Ovary (tissue), 9 donors: ENCODE results near the gene CSTPP1. TPM values are rescaled to one million over a fixed set of nuclear protein-coding genes. Genes with fewer than 3 reads are reported as not detected.

Experiments
- DNase-seq, 5 donors: peaks; one replicate each; pipeline ENCODE4 v3.0.0-alpha.2; 2019 to 2020
- H3K27ac ChIP-seq, 2 donors: fragments of 200-600 bp; one replicate each; pipeline versions ENCODE4 v1.5.1 to v1.8.0; 2019 to 2022
- H3K27me3 ChIP-seq: fragments of 200-600 bp; one replicate; pipeline ENCODE4 v1.8.0; 2022
- H3K36me3 ChIP-seq: fragments of 200-600 bp; sonication (generic); one replicate; pipeline ENCODE4 v1.5.1; 2019
- H3K4me1 ChIP-seq: one replicate; pipeline ENCODE4 v1.8.1; 2013; ENCODE audit warnings: mild to moderate bottlenecking, moderate library complexity; ENCODE audit not compliant: insufficient read depth
- H3K4me3 ChIP-seq: fragments of 200-600 bp; sonication (generic); one replicate; pipeline ENCODE4 v1.5.1; 2017
- H3K9me3 ChIP-seq, 2 donors: fragments of 200-600 bp in 1 of 2; sonication (generic) in 1 of 2; one replicate each; pipeline versions ENCODE4 v1.5.1 to v1.8.1; 2013 to 2019; ENCODE audit warnings: mild to moderate bottlenecking in 1 of 2, moderate library complexity in 1 of 2
- CTCF ChIP-seq, 3 donors: fragments of 450-650 bp in 2 of 3; fragments of 200-600 bp in 1 of 3; IDR thresholded peaks; one replicate each; pipeline versions ENCODE4 v1.5.1 to v1.8.0; 2016 to 2022; ENCODE audit warnings: antibody characterized with exemption in 3 of 3, mild to moderate bottlenecking in 1 of 3
- EP300 ChIP-seq: sonication (generic); formaldehyde crosslinking; IDR thresholded peaks from one replicate; pipeline ENCODE4 v1.6.1; 2017; ENCODE audit warnings: antibody characterized with exemption
- POLR2A ChIP-seq: fragments of 450-650 bp; IDR thresholded peaks from one replicate; pipeline ENCODE4 v1.6.1; 2017; ENCODE audit warnings: antibody characterized with exemption, mild to moderate bottlenecking, moderate library complexity
- WGBS, 3 donors: extraction: QIAGEN DNeasy Blood & Tissue Kit in 1 of 3; methylation state at CpG; one replicate each; pipeline versions ENCODE4 v1.1.5 to v1.1.7; 2013 to 2017; 5-methylcytosine and 5-hydroxymethylcytosine counted together
- intact Hi-C, 4 donors: fragments of 100-400 bp; cut with DNase I; formaldehyde crosslinking; loops; one replicate each; pipeline versions ENCODE4 v1.11.0 to v1.15.1; 2022 to 2023
- polyA plus RNA-seq, 2 donors: library from polyadenylated mRNA; stranded (reverse); fragments of 200-250 nt in 1 of 2; fragments of 350-450 nt in 1 of 2; fragmentation: Illumina TruSeq in 1 of 2; extraction: RNeasy Lipid Tissue Mini Kit (QIAGEN cat#74804) in 1 of 2; gene quantifications; one replicate each; pipeline ENCODE4 v1.2.3, GENCODE V29; 2013 to 2014
- total RNA-seq, 7 donors: library from RNA; depleted of rRNA in 2 of 7; stranded (reverse); fragments of >200 nt in 2 of 7; fragmentation: NEBNext Ultra II Directional in 3 of 7; extraction: Animal tissue kit (Norgen Biotek cat#: 25700) in 3 of 7; gene quantifications; one replicate each; pipeline versions ENCODE4 v1.1.0 to v1.2.4, GENCODE V29; 2016 to 2023
- donor health status: DM: no; HTN: no; CAD: no; lungs with moderate emphysema.
- donor health status: DM: no; HTN: no; CAD: no.
- donor health status: Bipolar disorder and iron deficiency.
- donor health status: DM: yes; HTN: yes; CAD: no.
- donor health status: DM: no; HTN: no; CAD: no.
- donor health status: DM: yes; HTN: yes; CAD: no.

The CSTPP1 gene
- total and polyA plus RNA-seq, 9 donors, result 20.3 to 42.6 (median 25.6) TPM

GRCh38 chr11:46889689-46890475, 46.7 kb upstream of the CSTPP1 start:
- 63 to 68% (median 64%) methylated on average over 23 of the region's 23 CpGs for WGBS, 3 donors

GRCh38 chr11:46890665-46891064, 45.9 kb upstream of the CSTPP1 start:
- Histone ChIP-seq H3K4me3 (no peak overlapping the region), H3K9me3 (no peaks in the 10 kb centered on the region), H3K27ac (no peak overlapping the region), H3K4me1 (no peaks in the 10 kb centered on the region), H3K36me3 (no peaks in the 10 kb centered on the region), H3K27me3 (no peaks in the 10 kb centered on the region)
- 93 to 98% (median 97%) methylated on average over 2 of the region's 2 CpGs for WGBS, 3 donors
- no peak for DNase-seq
- intact Hi-C loops, result loop anchor here in 1 of 4 donors (10.0 kb wide), 1 partner anchor 464 kb away; the partner anchor contains the start of gene MYBPC3
- TF ChIP-seq EP300 (no peak), CTCF (IDR thresholded peaks at IDR 0.05) (no peak), POLR2A (no peak)

More at GRCh38 chr11:46889689-46890475, 46.7 kb upstream of the CSTPP1 start:
- H3K27ac ChIP-seq, result no peak overlapping the region
- intact Hi-C loops, result loop anchor here (2.0 to 10.0 kb wide), 5 partner anchors 263 to 465 kb away; partner anchors contain the start of gene MYBPC3 (in 2 of the 4)
- no peaks in the 10 kb centered on the region for H3K9me3 ChIP-seq
- H3K4me3 ChIP-seq, result no peak overlapping the region
- no peaks in the 10 kb centered on the region for H3K36me3 ChIP-seq
- no peaks in the 10 kb centered on the region for H3K4me1 ChIP-seq
- TF ChIP-seq CTCF (IDR thresholded peaks at IDR 0.05), result peak; percentile 72 to 92 (median 86)
- no peak for TF ChIP-seq EP300
- DNase-seq, result peak; percentile 62 to 83 (median 68)
- no peaks in the 10 kb centered on the region for H3K27me3 ChIP-seq

- intact Hi-C loops, result loop anchor here in 1 of 4 donors (10.0 kb wide), 1 partner anchor 463 kb away; the partner anchor contains the start of gene MYBPC3
- DNase-seq, result no peak
- WGBS, 3 donors, result 92 to 94% (median 94%) methylated on average over 2 of the region's 2 CpGs
- no peaks in the 10 kb centered on the region for H3K9me3 ChIP-seq
- no peak overlapping the region for H3K27ac ChIP-seq
- no peak for TF ChIP-seq POLR2A
- TF ChIP-seq EP300, result no peak
- no peak for TF ChIP-seq CTCF (IDR thresholded peaks at IDR 0.05)
- H3K4me3 ChIP-seq, result no peak overlapping the region
- no peaks in the 10 kb centered on the region for H3K27me3 ChIP-seq
- H3K4me1 ChIP-seq, result no peaks in the 10 kb centered on the region
- no peaks in the 10 kb centered on the region for H3K36me3 ChIP-seq
These were observed 44.5 kb upstream of the CSTPP1 start for GRCh38 chr11:46892109-46892508.

- Histone ChIP-seq H3K4me1 (no peaks in the 10 kb centered on the region), H3K4me3 (no peak overlapping the region), H3K27ac (no peak overlapping the region), H3K27me3 (no peaks in the 10 kb centered on the region), H3K9me3 (no peaks in the 10 kb centered on the region), H3K36me3 (no peaks in the 10 kb centered on the region)
- intact Hi-C loops, result loop anchor here in 1 of 4 donors (10.0 kb wide), 1 partner anchor 462 kb away; the partner anchor contains the start of gene MYBPC3
- no peak for DNase-seq
- WGBS, 3 donors, result 88 to 95% (median 90%) methylated on average over 9 of the region's 9 CpGs
- TF ChIP-seq POLR2A (no peak), CTCF (IDR thresholded peaks at IDR 0.05) (no peak)
These were observed 43.7 kb upstream of the CSTPP1 start for GRCh38 chr11:46892838-46893237.
